Colonic mucosa (tissue), 4 donors: ENCODE results near the gene BEAN1. TPM values are rescaled to one million over a fixed set of nuclear protein-coding genes. Genes with fewer than 3 reads are reported as not detected.

Source experiments
- DNase-seq: peaks from one replicate; pipeline ENCODE4 v3.0.0-alpha.2; 2020
- H3K27ac ChIP-seq: fragments of 200-600 bp; one replicate; pipeline ENCODE4 v1.8.0; 2021
- H3K27me3 ChIP-seq: fragments of 200-600 bp; one replicate; pipeline ENCODE4 v1.8.0; 2021
- H3K36me3 ChIP-seq: fragments of 200-600 bp; one replicate; pipeline ENCODE4 v1.8.0; 2021
- H3K4me1 ChIP-seq: fragments of 200-600 bp; one replicate; pipeline ENCODE4 v1.8.0; 2021; ENCODE audit warnings: mild to moderate bottlenecking
- H3K4me3 ChIP-seq: fragments of 200-600 bp; one replicate; pipeline ENCODE4 v1.8.0; 2021
- H3K9ac ChIP-seq, 2 donors: one replicate each; pipeline ENCODE4 v1.7.0; 2013; ENCODE audit warnings: control low read depth in 2 of 2, low read depth in 2 of 2, low read length in 2 of 2
- H3K9me3 ChIP-seq: fragments of 200-600 bp; one replicate; pipeline ENCODE4 v1.8.0; 2021
- intact Hi-C: fragments of 100-400 bp; cut with DNase I; formaldehyde crosslinking; loops from one replicate; pipeline ENCODE4 v1.14.1; 2022
- total RNA-seq, 2 donors: library from RNA; stranded (reverse); fragmentation: NEBNext Ultra II Directional in 1 of 2; extraction: Animal tissue kit (Norgen Biotek cat#: 25700) in 1 of 2; gene quantifications; one replicate each; pipeline ENCODE4 v1.2.1, GENCODE V29; 2021
- TF ChIP-seq, protein P1 (sequence below): fragments of 200-600 bp; IDR thresholded peaks from one replicate; pipeline ENCODE4 v1.8.0; 2022; ENCODE audit warnings: antibody characterized with exemption, mild to moderate bottlenecking
- donor health status: healthy.
- donor health status: DM: no; HTN: no; CAD: no.
- donor health status: DM: no; HTN: no; CAD: no.

Gene BEAN1
- total RNA-seq, 2 donors from 2014 or later, result 0.32 TPM; not detected in 1

DNA sequence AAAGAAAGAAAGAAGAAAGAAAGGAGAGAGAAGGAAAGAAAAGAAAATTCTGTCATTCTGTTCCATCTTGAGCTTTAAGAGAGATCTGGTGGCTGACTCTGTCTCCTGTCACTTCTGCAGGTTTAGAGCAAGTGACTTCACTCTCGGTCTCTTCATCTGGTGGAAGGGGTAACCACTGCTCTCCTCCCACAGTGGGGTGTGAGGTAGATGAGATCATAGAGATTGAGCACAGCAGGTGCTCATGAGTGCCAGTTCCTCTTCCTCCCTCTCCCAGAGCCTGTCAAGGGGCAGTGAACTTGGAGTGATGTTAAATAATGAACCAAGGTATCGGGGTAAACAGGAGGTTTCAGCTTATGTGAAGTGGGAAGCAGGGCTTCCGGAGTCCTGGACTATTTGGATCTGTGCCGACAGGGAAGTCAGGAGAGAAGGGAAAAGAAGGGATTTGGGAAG lies 47.7 kb downstream of the BEAN1 start:
- no peaks in the 10 kb centered on the region for H3K9me3 ChIP-seq
- H3K9ac ChIP-seq, result no peak overlapping the region
- no peaks in the 10 kb centered on the region for H3K36me3 ChIP-seq
- no peak for DNase-seq
- H3K4me1 ChIP-seq, result no peaks in the 10 kb centered on the region
- TF ChIP-seq, protein P1, sequence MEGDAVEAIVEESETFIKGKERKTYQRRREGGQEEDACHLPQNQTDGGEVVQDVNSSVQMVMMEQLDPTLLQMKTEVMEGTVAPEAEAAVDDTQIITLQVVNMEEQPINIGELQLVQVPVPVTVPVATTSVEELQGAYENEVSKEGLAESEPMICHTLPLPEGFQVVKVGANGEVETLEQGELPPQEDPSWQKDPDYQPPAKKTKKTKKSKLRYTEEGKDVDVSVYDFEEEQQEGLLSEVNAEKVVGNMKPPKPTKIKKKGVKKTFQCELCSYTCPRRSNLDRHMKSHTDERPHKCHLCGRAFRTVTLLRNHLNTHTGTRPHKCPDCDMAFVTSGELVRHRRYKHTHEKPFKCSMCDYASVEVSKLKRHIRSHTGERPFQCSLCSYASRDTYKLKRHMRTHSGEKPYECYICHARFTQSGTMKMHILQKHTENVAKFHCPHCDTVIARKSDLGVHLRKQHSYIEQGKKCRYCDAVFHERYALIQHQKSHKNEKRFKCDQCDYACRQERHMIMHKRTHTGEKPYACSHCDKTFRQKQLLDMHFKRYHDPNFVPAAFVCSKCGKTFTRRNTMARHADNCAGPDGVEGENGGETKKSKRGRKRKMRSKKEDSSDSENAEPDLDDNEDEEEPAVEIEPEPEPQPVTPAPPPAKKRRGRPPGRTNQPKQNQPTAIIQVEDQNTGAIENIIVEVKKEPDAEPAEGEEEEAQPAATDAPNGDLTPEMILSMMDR, result no peak
- intact Hi-C loops, result no loop called here
- H3K4me3 ChIP-seq, result no peak overlapping the region
- no peak overlapping the region for H3K27ac ChIP-seq
- no peaks in the 10 kb centered on the region for H3K27me3 ChIP-seq

DNA sequence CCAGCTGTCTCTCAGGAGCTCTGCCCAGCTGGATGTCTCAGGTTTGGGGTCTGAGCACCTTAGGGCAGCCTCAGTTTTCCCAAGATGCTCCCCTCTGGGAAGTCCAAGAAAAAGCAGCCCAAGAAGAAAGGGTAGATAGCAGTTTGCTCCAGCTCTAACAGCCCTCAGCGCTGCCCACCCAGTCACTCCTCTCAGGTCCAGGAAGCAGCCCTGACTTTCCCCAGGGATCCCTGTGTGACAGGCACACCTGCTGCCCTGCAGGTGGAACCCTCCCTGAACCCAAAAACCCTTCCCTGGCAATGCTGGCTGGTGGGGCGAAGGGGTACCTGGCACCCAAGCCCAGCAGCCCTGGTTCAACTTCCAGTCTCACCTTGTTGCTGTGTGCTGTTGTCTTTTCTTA lies 48.1 kb downstream of the BEAN1 start:
- Histone ChIP-seq H3K27ac (no peak overlapping the region), H3K4me3 (no peak overlapping the region), H3K4me1 (no peaks in the 10 kb centered on the region), H3K36me3 (no peaks in the 10 kb centered on the region), H3K27me3 (no peaks in the 10 kb centered on the region), H3K9ac (no peak overlapping the region), H3K9me3 (no peaks in the 10 kb centered on the region)
- intact Hi-C loops, result no loop called here
- no peak for DNase-seq
- TF ChIP-seq, protein P1, result no peak

DNA sequence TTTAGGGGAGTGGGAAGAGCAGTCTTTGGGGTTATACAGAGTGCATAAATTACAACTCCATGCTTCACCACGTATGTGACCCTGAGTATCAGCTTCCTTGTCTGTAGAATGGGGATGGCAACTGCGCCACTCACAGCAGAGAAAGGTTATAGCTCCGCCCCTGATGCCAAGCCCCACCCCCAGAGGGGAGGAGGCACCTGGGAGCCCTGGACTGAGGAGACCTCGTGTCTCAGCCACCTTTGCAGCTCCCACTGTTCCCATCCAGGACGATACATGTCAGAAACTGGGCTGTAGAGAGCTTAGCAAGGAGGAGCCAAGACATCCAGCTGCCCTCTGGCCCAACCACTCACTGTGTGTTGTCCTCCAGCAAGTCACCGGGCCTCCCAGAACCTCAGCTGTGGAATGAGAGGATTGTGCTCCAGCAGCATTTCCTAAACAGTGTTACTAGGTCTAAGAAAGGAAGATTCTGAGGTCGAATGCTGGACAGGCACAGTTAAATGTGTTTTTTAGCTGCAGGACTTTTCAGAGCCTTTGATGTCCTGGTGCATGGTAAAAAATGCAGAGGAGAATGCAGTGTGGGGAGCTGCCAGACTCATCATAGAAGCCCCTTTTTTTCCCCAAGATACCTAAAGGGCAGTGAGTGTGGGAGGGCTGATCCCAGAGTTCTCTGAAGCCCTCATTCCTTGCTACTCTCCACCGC lies 49.4 kb downstream of the BEAN1 start:
- H3K9ac ChIP-seq, result no peak overlapping the region
- H3K9me3 ChIP-seq, result no peaks in the 10 kb centered on the region
- no peak overlapping the region for H3K27ac ChIP-seq
- H3K4me1 ChIP-seq, result no peaks in the 10 kb centered on the region
- DNase-seq, result peak; percentile 43
- intact Hi-C loops, result no loop called here
- H3K27me3 ChIP-seq, result no peaks in the 10 kb centered on the region
- TF ChIP-seq, protein P1, result no peak
- no peaks in the 10 kb centered on the region for H3K36me3 ChIP-seq
- H3K4me3 ChIP-seq, result no peak overlapping the region

DNA sequence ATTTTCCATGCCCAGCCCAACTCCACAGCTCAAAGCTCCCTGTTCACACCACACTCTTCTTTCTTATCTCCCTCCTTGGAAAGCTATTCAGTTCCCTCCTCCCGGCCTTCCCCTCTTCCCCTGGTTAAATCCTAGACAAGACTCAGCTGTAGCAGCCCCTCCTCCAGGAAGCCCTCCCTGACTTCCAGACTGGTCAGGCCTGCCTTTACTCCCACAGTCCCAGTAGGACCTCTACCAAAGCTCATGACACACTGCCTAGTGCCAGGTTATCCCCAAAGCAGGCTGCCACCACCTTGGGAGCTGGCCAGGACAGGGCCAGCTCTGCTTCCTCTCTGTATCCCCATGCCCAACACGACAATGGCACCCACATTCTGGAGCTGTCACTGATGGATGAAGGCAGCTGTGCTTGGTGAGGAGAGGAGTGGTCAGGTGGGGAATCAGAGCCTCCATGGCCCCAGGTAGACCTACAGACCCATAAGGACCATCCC lies 50.0 kb downstream of the BEAN1 start:
- Histone ChIP-seq H3K4me1 (no peaks in the 10 kb centered on the region), H3K27ac (no peak overlapping the region), H3K9me3 (no peaks in the 10 kb centered on the region), H3K9ac (no peak overlapping the region), H3K36me3 (no peaks in the 10 kb centered on the region), H3K27me3 (no peaks in the 10 kb centered on the region), H3K4me3 (no peak overlapping the region)
- no peak for DNase-seq
- TF ChIP-seq, protein P1, result no peak
- intact Hi-C loops, result no loop called here

DNA sequence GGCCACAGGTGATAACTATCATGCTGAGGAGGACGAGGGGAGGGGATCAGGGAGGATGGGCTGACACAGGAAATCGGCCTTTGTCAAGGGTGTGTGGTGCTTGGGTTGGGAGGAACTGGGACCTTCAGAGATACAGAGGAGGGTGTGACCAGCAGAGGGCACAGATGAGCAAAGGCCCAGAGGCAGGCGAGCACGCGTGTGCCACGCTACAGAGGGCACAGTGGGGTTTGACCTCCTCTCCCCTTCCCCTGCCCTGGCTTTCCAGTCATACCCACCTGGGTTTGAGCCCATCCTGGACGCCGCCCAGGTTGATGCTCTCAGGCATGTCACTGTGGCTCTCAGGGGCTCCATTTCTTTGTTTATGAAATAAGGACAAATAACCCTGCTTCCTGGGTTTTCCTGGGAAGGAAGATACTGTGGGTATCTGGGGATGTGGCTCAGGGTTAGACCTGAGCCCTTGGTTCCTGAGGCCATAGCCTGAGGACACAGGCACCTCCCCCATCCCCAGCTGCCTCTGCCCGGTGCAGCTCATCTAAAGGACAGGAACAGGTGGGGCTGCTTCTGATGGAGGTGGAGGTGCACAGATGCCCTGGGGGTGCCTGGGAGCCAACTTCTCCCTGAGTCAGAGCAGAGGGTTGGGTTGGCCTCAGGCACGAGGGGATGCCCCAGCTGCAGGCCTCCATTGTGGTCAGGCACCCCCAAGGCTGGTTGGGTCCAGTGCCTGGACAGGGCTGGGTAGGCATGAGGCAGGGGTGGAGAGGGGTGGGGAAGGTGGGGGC lies 51.8 kb downstream of the BEAN1 start:
- TF ChIP-seq, protein P1, result peak; percentile 86
- Histone ChIP-seq H3K27ac (no peak overlapping the region), H3K9ac (no peak overlapping the region), H3K36me3 (no peaks in the 10 kb centered on the region), H3K9me3 (no peaks in the 10 kb centered on the region), H3K4me3 (no peak overlapping the region), H3K27me3 (no peaks in the 10 kb centered on the region), H3K4me1 (no peaks in the 10 kb centered on the region)
- intact Hi-C loops, result no loop called here
- DNase-seq, result peak; percentile 83
